Measurements from ENCODE around the gene CCR6. TPM values are rescaled to one million over a fixed set of nuclear protein-coding genes. Genes with fewer than 3 reads are reported as not detected.

The CCR6 gene
- total and polyA plus RNA-seq, 2 of the 8 experiments (the other 6 are each of a cell fraction or from before 2014, with no cell fraction given), result 0.06 TPM; not detected in 1

DNA sequence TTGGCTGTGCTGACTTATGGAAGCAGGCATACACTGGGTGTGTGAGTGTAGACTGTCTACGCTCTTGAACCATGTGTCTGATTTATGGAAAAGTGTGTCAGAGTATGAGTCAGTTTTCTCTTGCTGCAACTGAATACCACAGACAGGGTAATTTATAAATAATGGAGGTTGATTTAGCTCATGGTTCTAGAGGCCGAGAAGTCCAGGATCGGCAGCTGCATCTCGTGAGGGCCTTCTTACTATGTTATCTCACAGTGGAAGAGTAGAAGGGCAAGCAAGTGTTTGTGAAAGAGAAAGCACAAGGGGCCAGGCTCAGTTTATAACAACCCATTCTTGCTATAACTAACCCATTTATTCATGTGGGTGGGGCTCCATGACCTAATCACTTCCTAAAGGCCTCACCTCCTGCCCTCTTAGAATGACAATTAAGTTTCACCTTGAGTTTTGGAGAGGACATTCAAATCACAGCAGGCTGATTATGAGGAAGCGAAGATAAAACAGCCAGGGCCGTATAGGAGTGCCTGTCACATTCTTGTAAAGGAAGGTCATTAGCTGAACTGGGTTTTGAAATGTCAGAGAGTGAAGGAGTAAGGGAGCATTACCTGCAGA lies 28.1 kb downstream of the CCR6 start:
- H3K23ac ChIP-seq (ENCODE audit: insufficient read length), result no peak overlapping the region
- H2AFZ ChIP-seq (ENCODE audit: low read length), result no peak overlapping the region
- WGBS, 2 experiments (ENCODE audit: extremely low coverage in 1 of 2, insufficient coverage in 1 of 2, insufficient read length in 1 of 2, insufficient replicate concordance in 2 of 2, low coverage in 1 of 2, low lambda C conversion rate in 2 of 2, missing lambda C conversion rate in 1 of 2), result 74% methylated on average over 6 of the region's 6 CpGs; no CpG with 5 or more reads in 1 of the 2 experiments
- H2BK15ac ChIP-seq (ENCODE audit: low read length), result no peak overlapping the region
- H3K18ac ChIP-seq (ENCODE audit: extremely low read depth, low read length), result peak overlapping the region; percentile 44; the same call in 1 of the 2 replicates
- H3K4me2 ChIP-seq (ENCODE audit: insufficient read depth in 1 of 2, low read depth in 2 of 2, low read length in 2 of 2), result no peak overlapping the region; a peak in 1 of 4 replicates
- no peak overlapping the region for H3K4me3 ChIP-seq (ENCODE audit: extremely low read depth in 1 of 4, insufficient read depth in 2 of 4, low read depth in 3 of 4, low read length in 4 of 4)
- no peak overlapping the region for H3K9ac ChIP-seq (replicated peaks in 1 of 4; ENCODE audit: extremely low read depth in 1 of 4, low read depth in 3 of 4, low read length in 3 of 4)
- no peak overlapping the region for H4K8ac ChIP-seq (ENCODE audit: extremely low read depth, insufficient read depth, low read length)
- H2BK5ac ChIP-seq (ENCODE audit: low read depth, low read length), result peak overlapping the region; percentile 92; the same call in 1 of the 2 replicates
- H2AK5ac ChIP-seq (ENCODE audit: low read depth, low read length), result peak overlapping the region; percentile 93; the same call in 1 of the 2 replicates
- ChIA-PET CTCF (ENCODE audit: partially characterized antibody) (interaction anchor here (1.4 to 2.4 kb wide), 3 partner anchors 9 to 12 kb away, joined by 3 to 11 read pairs (median 7); no protein-coding TSS in a partner anchor), POLR2A (ENCODE audit: partially characterized antibody) (interaction anchor here (1.1 kb wide), 1 partner anchor 10 kb away, joined by 4 read pairs; no protein-coding TSS in a partner anchor)
- FAIRE-seq (peak; percentile 81), DNase-seq (ENCODE audit: low read depth in 1 of 2, low spot score in 2 of 2) (no peak)
- H4K5ac ChIP-seq (ENCODE audit: insufficient read length, low read depth, low read length), result no peak overlapping the region
- H3K23me2 ChIP-seq (ENCODE audit: low read depth, low read length), result 0 out of 2 replicates have a peak, but pooled peaks cover 4% of the 10 kb centered on the region
- peaks cover 0 to 3% (median 0%) of the 10 kb centered on the region in 4 experiments; a peak in 2 of 7 replicates for H3K27me3 ChIP-seq (replicated peaks in 1 of 4; ENCODE audit: control insufficient read depth in 3 of 4, extremely low read depth in 1 of 4, insufficient read depth in 3 of 4, low read length in 3 of 4)
- H3K56ac ChIP-seq (replicated peaks; ENCODE audit: insufficient read length, low read depth, low read length), result no peak overlapping the region
- H3K4me1 ChIP-seq (replicated peaks in 1 of 4; ENCODE audit: control insufficient read depth in 3 of 4, insufficient read depth in 4 of 4, low read length in 3 of 4), result peaks cover 8 to 22% (median 19%) of the 10 kb centered on the region in 4 experiments
- TF ChIP-seq NANOG (IDR thresholded peaks at IDR 0.05; ENCODE audit: insufficient read depth, low read depth, low read length, poor library complexity, severe bottlenecking), result peak; percentile 27
- TF ChIP-seq EZH2 (IDR thresholded peaks at IDR 0.05; ENCODE audit: low read depth, low read length, severe bottlenecking), result no peak
- no peak for TF ChIP-seq NRF1 (IDR thresholded peaks at IDR 0.05; ENCODE audit: low read depth, low read length)
- TF ChIP-seq FOSL1 (IDR thresholded peaks at IDR 0.05; ENCODE audit: insufficient read depth, low read depth, low read length), result no peak
- peak; percentile 60 for TF ChIP-seq JUND (IDR thresholded peaks at IDR 0.05; ENCODE audit: low read length)
- TF ChIP-seq SP1 (IDR thresholded peaks at IDR 0.05; ENCODE audit: low read depth, low read length), result 0 out of 2 replicates have a peak, but pooled peaks have one; percentile 36
- 0 out of 2 replicates have a peak, but pooled peaks have one; percentile 45 for TF ChIP-seq POU5F1 (IDR thresholded peaks at IDR 0.05; ENCODE audit: low read depth, low read length)
- no peaks in the 10 kb centered on the region for H3K36me3 ChIP-seq (ENCODE audit: control insufficient read depth in 2 of 4, insufficient read depth in 4 of 4, low read length in 3 of 4)
- H3K79me2 ChIP-seq (ENCODE audit: control insufficient read depth in 1 of 2, insufficient read depth in 2 of 2, low read length in 2 of 2), result no peaks in the 10 kb centered on the region
- peak overlapping the region; percentile 99; the same call in 1 of the 2 replicates for H2BK12ac ChIP-seq (ENCODE audit: low read depth, low read length)
- peaks cover 0 to 3% of the 10 kb centered on the region in 2 experiments; a peak in 1 of 4 replicates for H3K9me3 ChIP-seq (ENCODE audit: insufficient read depth in 2 of 2, low read depth in 1 of 2, low read length in 1 of 2)
- no peaks in the 10 kb centered on the region for H4K20me1 ChIP-seq (replicated peaks in 1 of 2; ENCODE audit: control insufficient read depth in 1 of 2, insufficient read depth in 2 of 2, low read length in 2 of 2)
- no peak overlapping the region for H3K4ac ChIP-seq (replicated peaks; ENCODE audit: insufficient read length, low read depth, low read length)
- no peak overlapping the region for H3K27ac ChIP-seq (ENCODE audit: low read depth, low read length)
- H3K14ac ChIP-seq (ENCODE audit: insufficient read length), result no peak overlapping the region
- H2BK120ac ChIP-seq (replicated peaks; ENCODE audit: low read depth, low read length), result no peak overlapping the region
- no peaks in the 10 kb centered on the region for H3K79me1 ChIP-seq (ENCODE audit: low read depth, low read length)
- H2BK20ac ChIP-seq (ENCODE audit: low read length), result peak overlapping the region; percentile 96; the same call in 1 of the 2 replicates
- H4K91ac ChIP-seq (replicated peaks; ENCODE audit: insufficient read length, low read length), result no peak overlapping the region

All from H1 (cell line).